ENCODE results near the gene CCN6.

GRCh38 chr6:112013051-112013450 lies 40.9 kb upstream of the CCN6 start:
- no peak for TF ChIP-seq CTCF (IDR thresholded peaks at IDR 0.05)
- TF ChIP-seq POLR2A (IDR thresholded peaks at IDR 0.05) = no peak
